Brain pericyte (primary cell): ENCODE data around the gene C2orf76.
"Not testable (repeated sequence)": the region's sequence is repeated elsewhere in the genome, so short reads cannot be mapped to it uniquely, and the experiment has no call there.

Experiments
- DNase-seq: peaks from one replicate; pipeline ENCODE4 v3.0.0-alpha.2; 2012; ENCODE audit warnings: low read depth, low spot score

C2orf76 gene

DNA sequence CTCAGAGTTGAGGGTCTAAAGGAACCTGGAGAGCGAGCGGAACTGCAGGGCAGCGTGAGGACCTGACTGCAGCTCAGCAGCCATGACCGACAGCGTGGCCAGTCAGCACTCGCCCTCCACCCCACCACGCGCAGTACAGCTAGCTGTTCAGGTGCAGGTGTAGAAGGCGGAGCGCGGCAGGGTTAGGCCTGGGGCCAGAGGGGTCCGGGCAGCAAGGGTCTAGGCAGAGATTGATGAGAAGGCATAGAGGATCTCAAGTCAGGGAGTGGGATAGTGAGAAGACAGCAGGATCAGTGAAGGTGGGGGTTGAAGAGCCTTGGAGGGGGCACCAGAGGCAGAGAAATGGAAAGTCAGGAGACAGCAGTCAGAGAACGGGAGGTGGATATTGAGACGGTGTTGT lies 72.0 kb downstream of the C2orf76 start:
- no peak for DNase-seq

GRCh38 chr2:119293900-119294299 lies 72.7 kb downstream of the C2orf76 start:
- DNase-seq: no peak

GRCh38 chr2:119293254-119293653 lies 73.4 kb downstream of the C2orf76 start:
- DNase-seq: no peak

- DNase-seq: no peak
These were observed 74.4 kb downstream of the C2orf76 start for GRCh38 chr2:119292226-119292625.

- DNase-seq: no peak
These were observed 75.0 kb downstream of the C2orf76 start for GRCh38 chr2:119291588-119292167.

- DNase-seq: no peak
These were observed 75.6 kb downstream of the C2orf76 start for GRCh38 chr2:119290859-119291587.

DNA sequence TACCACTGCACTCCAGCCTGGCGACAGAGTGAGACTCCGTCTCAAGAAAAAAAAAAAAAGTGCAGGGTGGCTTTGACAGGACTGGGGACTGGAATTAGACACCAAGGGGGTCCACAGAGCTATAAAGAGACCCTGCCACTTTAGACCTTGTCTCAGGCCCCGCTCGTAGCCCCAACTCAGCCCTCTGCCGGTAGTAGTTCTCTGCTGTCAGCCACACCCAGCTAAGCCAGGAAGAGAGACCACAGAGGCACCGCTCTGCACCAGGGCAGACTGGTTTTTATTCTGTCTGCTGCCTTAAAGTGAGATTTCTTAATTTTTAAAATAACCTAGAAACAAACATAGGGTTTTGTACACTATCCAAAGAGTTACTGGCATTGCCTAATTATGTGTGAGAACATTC lies 77.0 kb downstream of the C2orf76 start:
- no peak for DNase-seq

- DNase-seq: no peak
These were observed 77.5 kb downstream of the C2orf76 start for GRCh38 chr2:119289093-119289492.

DNA sequence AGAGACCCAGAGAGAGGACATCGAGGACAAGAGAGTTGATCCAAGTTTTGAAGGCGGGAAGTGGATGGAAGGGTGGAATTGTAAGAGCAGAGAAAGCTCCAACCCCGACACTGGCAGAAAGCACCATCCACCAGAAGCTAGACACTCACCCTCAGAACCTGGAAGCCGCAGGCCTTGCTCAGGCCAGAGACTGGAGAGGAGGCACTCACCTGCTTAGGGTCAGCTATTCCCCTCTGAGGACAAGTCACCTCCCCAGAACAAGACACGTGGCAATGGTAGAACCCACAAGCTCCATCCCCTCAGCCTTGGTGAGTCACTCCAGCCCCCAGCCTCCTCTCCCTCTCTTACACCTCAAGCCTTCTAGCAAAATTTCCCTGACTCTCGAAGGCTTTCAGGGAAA lies 78.1 kb downstream of the C2orf76 start:
- DNase-seq: no peak

DNA sequence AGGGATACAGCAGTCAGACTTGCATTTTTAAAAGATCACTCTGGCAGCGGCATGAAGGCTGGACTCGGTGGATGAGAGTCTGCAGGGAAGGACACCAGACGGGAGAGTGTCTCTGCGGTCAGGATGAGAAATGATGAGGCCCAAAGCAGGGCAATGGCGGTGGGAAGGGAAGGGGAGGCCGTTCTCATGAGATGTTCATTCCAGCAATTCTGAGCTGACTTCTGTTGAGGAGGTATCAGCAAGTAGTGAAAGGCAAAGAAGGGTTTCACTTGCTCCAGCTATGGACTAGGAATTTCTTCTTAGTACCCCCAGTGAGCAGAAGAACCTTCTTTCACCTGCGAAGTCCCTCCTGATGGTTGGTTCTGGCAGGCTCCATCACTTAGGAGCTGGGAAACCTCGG lies 80.0 kb downstream of the C2orf76 start:
- no peak for DNase-seq

DNA sequence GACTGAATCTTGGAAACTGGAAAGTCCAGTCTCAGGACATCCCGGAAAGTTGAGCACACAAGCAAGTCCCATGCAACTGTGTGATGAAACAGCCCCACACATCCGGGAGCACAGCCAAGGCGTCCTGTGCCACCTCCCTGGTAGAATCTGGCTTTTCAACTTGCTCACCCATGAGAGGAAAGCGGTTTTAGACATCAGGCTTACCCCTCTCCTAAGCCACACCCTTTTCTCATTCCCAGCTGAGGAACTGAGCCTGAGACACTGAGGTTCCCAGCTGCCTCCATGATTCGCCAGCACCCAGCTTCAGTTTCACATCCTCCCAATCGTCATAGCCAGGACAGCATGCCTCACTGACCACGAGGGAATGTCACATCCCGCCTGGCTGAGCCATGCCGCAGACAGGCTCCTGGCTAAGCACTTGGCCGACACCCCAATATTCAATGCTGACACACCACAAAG lies 82.7 kb downstream of the C2orf76 start:
- no peak for DNase-seq

- DNase-seq: no peak
These were observed 83.6 kb downstream of the C2orf76 start for GRCh38 chr2:119282996-119283511.

GRCh38 chr2:119282146-119282995 lies 84.3 kb downstream of the C2orf76 start:
- no peak for DNase-seq

DNA sequence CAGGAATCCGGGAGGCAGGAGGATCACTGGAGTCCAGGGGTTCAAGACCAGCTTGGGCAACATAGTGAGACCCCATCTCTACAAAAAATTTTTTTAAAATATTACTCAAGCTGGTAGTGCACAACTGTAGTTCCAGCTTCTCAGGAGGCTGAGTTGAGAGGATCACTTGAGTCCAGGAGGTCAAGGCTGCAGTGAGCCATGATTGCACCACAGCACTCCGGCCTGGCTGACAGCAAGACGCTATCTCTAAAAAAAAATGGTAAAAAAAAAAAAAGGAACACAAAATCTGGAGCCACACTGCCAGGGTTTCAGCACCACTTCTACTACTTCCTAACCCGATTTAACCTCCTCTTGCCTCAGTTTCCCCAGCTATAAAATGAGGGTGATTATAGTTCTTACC lies 86.0 kb downstream of the C2orf76 start:
- no peak for DNase-seq

DNA sequence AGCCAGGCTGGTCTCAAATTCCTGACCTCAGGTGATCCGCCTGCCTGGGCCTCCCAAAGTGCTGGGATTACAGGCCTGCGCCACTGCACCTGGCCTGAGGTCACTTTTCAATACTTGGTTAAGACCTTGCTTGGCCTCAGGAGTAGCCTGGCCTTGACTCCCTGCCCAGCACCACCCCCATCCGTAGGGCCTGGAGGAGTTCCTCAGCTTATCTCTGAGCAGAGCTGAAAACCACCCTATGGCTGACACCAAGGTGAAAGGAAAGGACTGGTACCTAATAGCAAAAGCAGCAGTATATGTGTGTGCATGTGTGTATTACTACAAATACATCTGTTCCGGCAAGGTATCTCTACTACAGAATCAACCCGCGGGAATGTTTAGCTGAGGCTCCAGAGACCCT lies 87.0 kb downstream of the C2orf76 start:
- DNase-seq: no peak

GRCh38 chr2:119278946-119279345 lies 87.7 kb downstream of the C2orf76 start:
- DNase-seq: no peak

DNA sequence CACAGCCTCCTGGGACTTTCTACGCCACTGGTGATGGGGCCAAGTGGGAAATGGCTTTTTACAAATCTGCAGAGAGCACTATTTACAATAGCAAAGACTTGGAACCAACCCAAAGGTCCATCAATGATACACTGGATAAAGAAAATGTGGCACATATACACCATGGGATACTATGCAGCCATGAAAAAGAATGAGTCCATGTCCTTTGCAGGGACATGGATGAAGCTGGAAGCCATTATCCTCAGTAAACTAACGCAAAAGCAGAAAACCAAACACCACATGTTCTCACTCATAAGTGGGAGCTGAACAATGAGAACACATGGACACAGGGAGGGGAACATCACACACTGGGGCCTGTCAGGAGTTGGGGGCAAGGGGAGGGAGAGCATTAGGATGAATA lies 88.2 kb downstream of the C2orf76 start:
- not testable (repeated sequence) for DNase-seq

DNA sequence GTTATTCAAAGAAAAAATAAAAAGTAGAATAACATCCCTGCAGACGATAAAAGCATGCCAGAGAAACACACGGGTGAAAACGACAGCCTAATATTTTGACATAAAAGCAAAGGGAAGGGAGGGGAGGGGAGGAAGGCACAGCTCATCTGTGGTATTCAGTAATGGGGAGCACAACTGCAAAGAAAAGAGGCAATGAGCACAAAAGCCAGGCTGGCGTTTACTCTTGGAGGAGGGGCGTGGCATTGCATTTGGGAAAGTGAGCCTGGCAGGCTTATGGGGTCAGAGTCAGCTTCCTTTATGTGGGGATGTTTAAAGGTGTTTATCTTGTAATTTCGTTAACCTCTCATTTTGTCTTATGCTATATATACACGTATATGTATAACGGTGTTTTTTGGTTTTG lies 89.8 kb downstream of the C2orf76 start:
- no peak for DNase-seq

GRCh38 chr2:119267604-119268003 lies 99.0 kb downstream of the C2orf76 start:
- no peak for DNase-seq

- no peak for DNase-seq
These were observed 100.5 kb downstream of the C2orf76 start for GRCh38 chr2:119266091-119266589.

GRCh38 chr2:119265693-119266066 lies 101.0 kb downstream of the C2orf76 start:
- no peak for DNase-seq
